HG02852 (cell line): ENCODE data around the gene PHKB.

Experiments used
- ATAC-seq: cut with Tn5 transposase; IDR thresholded peaks from one replicate; pipeline ENCODE4 v1.9.1; 2021; ENCODE audit warnings: mild to moderate bottlenecking, moderate library complexity; ENCODE audit not compliant: unreplicated experiment

Gene PHKB

GRCh38 chr16:47724115-47724785, 263.1 kb downstream of the PHKB start:
- no peak for ATAC-seq

- ATAC-seq, result no peak
These were observed 264.1 kb downstream of the PHKB start for GRCh38 chr16:47725188-47725695.

GRCh38 chr16:47726031-47726675, 265.0 kb downstream of the PHKB start:
- ATAC-seq, result no peak

- ATAC-seq, result no peak
These were observed 266.0 kb downstream of the PHKB start for GRCh38 chr16:47727131-47727530.

GRCh38 chr16:47728205-47728604, 267.1 kb downstream of the PHKB start:
- no peak for ATAC-seq

GRCh38 chr16:47729701-47730100, 268.6 kb downstream of the PHKB start:
- no peak for ATAC-seq

- no peak for ATAC-seq
These were observed 270.1 kb downstream of the PHKB start for GRCh38 chr16:47731252-47731651.

- ATAC-seq, result no peak
These were observed 271.0 kb downstream of the PHKB start for GRCh38 chr16:47732122-47732521.

- no peak for ATAC-seq
These were observed 271.5 kb downstream of the PHKB start for GRCh38 chr16:47732523-47733111.

- ATAC-seq, result no peak
These were observed 273.1 kb downstream of the PHKB start for GRCh38 chr16:47734081-47734857.

GRCh38 chr16:47734987-47735594, 274.0 kb downstream of the PHKB start:
- no peak for ATAC-seq

GRCh38 chr16:47750371-47750770, 289.2 kb downstream of the PHKB start:
- no peak for ATAC-seq
